ENCODE results near the gene CCDC7. TPM values are rescaled to one million over a fixed set of nuclear protein-coding genes. Genes with fewer than 3 reads are reported as not detected.
"Not testable (repeated sequence)": the region's sequence is repeated elsewhere in the genome, so short reads cannot be mapped to it uniquely, and the experiment has no call there.

The CCDC7 gene
- total RNA-seq, 1 experiment from 2014 or later = 6.3 TPM

DNA sequence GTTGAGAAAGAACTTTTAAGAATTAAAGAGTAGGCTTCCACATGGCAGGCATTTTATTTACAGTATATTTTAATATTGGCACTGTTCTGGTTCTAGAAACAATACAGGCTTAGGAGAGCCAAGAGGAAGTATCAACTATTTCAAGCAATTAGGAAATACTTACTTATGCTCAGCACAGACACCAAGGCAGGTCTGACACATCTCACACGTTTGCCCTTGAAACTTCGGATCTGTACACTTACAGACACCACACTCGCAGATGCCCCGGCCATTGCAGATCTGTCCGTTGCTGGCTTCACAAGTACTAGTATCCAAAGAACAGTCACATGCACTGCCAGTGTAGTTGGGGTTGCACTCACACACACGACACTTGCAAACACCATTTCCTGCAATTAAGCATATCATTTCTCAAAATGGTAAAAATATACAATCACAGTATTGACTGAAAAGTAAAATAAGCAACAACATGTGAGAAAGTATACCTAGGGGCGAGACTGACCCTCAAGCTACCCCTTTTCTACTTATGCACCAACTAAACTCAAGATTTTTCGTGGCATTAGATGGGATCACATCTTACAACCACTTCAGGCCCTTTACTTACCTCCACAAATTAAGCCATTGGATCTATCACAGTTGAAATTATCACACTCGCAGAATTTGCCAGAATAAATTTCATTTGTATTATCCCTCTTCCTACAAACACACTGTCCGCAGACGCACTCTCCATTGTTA, 465.5 kb downstream of the CCDC7 start:
- POLR2A ChIA-PET = no interaction called here
- peaks cover 99% of the 10 kb centered on the region for H3K36me3 Mint-ChIP-seq (ENCODE audit: insufficient read depth, unreplicated experiment)
- H3K4me1 Mint-ChIP-seq (ENCODE audit: insufficient read depth, unreplicated experiment) = peaks cover 5% of the 10 kb centered on the region
- TSS peak; percentile 65 for BruUV-seq (replicated peaks)
- H3K4me3 Mint-ChIP-seq (ENCODE audit: unreplicated experiment) = no peak overlapping the region
- intact Hi-C loops (cut with micrococcal nuclease) = no loop called here
- TF ChIP-seq, protein P1, sequence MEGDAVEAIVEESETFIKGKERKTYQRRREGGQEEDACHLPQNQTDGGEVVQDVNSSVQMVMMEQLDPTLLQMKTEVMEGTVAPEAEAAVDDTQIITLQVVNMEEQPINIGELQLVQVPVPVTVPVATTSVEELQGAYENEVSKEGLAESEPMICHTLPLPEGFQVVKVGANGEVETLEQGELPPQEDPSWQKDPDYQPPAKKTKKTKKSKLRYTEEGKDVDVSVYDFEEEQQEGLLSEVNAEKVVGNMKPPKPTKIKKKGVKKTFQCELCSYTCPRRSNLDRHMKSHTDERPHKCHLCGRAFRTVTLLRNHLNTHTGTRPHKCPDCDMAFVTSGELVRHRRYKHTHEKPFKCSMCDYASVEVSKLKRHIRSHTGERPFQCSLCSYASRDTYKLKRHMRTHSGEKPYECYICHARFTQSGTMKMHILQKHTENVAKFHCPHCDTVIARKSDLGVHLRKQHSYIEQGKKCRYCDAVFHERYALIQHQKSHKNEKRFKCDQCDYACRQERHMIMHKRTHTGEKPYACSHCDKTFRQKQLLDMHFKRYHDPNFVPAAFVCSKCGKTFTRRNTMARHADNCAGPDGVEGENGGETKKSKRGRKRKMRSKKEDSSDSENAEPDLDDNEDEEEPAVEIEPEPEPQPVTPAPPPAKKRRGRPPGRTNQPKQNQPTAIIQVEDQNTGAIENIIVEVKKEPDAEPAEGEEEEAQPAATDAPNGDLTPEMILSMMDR (IDR thresholded peaks at IDR 0.05; ENCODE audit: unreplicated experiment) = no peak
- H3K27me3 Mint-ChIP-seq (ENCODE audit: insufficient read depth, unreplicated experiment) = no peaks in the 10 kb centered on the region
- no peaks in the 10 kb centered on the region for H3K9me3 Mint-ChIP-seq (ENCODE audit: unreplicated experiment)
- DNase-seq (ENCODE audit: unreplicated experiment) = no peak
- CTCF ChIA-PET = no interaction called here
- H3K27ac Mint-ChIP-seq (ENCODE audit: low read depth, unreplicated experiment) = no peak overlapping the region

DNA sequence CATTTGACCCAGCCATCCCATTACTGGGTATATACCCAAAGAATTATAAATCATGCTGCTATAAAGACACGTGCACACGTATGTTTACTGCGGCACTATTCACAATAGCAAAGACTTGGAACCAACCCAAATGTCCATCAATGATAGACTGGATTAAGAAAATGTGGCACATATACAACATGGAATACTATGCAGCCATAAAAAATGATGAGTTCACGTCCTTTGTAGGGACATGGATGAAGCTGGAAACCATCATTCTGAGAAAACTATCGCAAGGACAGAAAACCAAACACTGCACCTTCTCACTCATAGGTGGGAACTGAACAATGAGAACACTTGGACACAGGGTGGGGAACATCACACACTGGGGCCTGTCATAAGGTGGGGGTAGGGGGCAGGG, 471.9 kb downstream of the CCDC7 start:
- H3K36me3 Mint-ChIP-seq (ENCODE audit: insufficient read depth, unreplicated experiment) = peaks cover 94% of the 10 kb centered on the region
- H3K4me3 Mint-ChIP-seq (ENCODE audit: unreplicated experiment); intact Hi-C loops (cut with micrococcal nuclease); H3K4me1 Mint-ChIP-seq (ENCODE audit: insufficient read depth, unreplicated experiment); H3K27ac Mint-ChIP-seq (ENCODE audit: low read depth, unreplicated experiment); CTCF ChIA-PET; DNase-seq (ENCODE audit: unreplicated experiment); H3K9me3 Mint-ChIP-seq (ENCODE audit: unreplicated experiment); BruUV-seq (replicated peaks); H3K27me3 Mint-ChIP-seq (ENCODE audit: insufficient read depth, unreplicated experiment): not testable (repeated sequence)
- POLR2A ChIA-PET = interaction anchor here (1.4 kb wide), 1 partner anchor 39 kb away, joined by 3 read pairs; no protein-coding TSS in a partner anchor

DNA sequence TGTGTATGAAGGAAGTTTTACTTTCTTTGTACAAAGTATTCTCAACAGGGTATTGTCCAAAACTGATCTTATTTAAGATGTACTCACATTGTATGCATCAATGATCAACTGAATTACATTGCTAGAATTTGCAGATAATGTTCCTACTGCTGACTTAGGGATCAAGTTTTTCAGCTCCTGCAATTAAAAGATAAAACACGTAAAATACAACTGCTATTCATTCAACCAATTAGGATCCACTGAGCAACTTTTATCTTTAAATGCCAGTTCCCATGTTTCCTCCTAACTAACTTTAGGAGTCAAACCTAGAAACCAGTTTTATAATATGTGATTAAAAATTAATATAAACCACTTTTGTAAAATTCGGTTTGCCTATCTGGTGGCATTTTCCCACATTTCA, 476.2 kb downstream of the CCDC7 start:
- Mint-ChIP-seq H3K36me3 (ENCODE audit: insufficient read depth, unreplicated experiment) (peaks cover 96% of the 10 kb centered on the region), H3K27me3 (ENCODE audit: insufficient read depth, unreplicated experiment) (no peaks in the 10 kb centered on the region), H3K4me3 (ENCODE audit: unreplicated experiment) (no peak overlapping the region), H3K27ac (ENCODE audit: low read depth, unreplicated experiment) (no peak overlapping the region), H3K9me3 (ENCODE audit: unreplicated experiment) (no peaks in the 10 kb centered on the region), H3K4me1 (ENCODE audit: insufficient read depth, unreplicated experiment) (peaks cover 13% of the 10 kb centered on the region)
- no peak for DNase-seq (ENCODE audit: unreplicated experiment)
- POLR2A ChIA-PET = interaction anchor here (0.7 to 1.0 kb wide), 2 partner anchors 14 to 88 kb away, joined by 3 read pairs; no protein-coding TSS in a partner anchor
- no TSS peak for BruUV-seq (replicated peaks)
- TF ChIP-seq, protein P1 (IDR thresholded peaks at IDR 0.05; ENCODE audit: unreplicated experiment) = no peak
- CTCF ChIA-PET = no interaction called here
- intact Hi-C loops (cut with micrococcal nuclease) = no loop called here

DNA sequence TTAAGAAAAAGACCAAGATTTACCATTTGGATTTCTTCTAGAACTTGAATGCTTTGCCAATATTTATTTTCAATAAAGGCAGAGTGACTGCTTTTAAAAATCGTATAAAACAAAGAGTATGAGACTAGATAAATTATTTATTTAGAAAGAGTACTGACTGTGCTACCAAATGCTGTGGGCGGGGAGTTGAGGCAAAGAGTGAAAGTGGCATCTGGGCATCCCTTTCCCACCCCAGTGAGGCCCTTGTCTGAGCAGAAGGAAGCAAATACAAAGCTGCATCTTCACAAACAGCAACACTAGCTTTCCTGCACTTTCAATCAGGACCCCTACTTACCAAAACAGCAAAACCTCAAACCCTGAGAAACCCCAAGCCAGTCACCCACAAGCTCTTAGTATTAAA, 477.2 kb downstream of the CCDC7 start:
- H3K4me3 Mint-ChIP-seq (ENCODE audit: unreplicated experiment) = no peak overlapping the region
- CTCF ChIA-PET = interaction anchor here (0.5 kb wide), 1 partner anchor 23 kb away, joined by 3 read pairs; no protein-coding TSS in a partner anchor
- no peaks in the 10 kb centered on the region for H3K9me3 Mint-ChIP-seq (ENCODE audit: unreplicated experiment)
- peaks cover 96% of the 10 kb centered on the region for H3K36me3 Mint-ChIP-seq (ENCODE audit: insufficient read depth, unreplicated experiment)
- no TSS peak for BruUV-seq (replicated peaks)
- intact Hi-C loops (cut with micrococcal nuclease) = no loop called here
- H3K27ac Mint-ChIP-seq (ENCODE audit: low read depth, unreplicated experiment) = no peak overlapping the region
- no peak for DNase-seq (ENCODE audit: unreplicated experiment)
- no peaks in the 10 kb centered on the region for H3K27me3 Mint-ChIP-seq (ENCODE audit: insufficient read depth, unreplicated experiment)
- peaks cover 16% of the 10 kb centered on the region for H3K4me1 Mint-ChIP-seq (ENCODE audit: insufficient read depth, unreplicated experiment)
- TF ChIP-seq, protein P1 (IDR thresholded peaks at IDR 0.05; ENCODE audit: unreplicated experiment) = no peak
- POLR2A ChIA-PET = interaction anchor here (0.6 to 1.4 kb wide), 6 partner anchors 11 to 978 kb away, joined by 3 to 4 read pairs (median 3); no protein-coding TSS in a partner anchor

Measured in MCF 10A (cell line).